ENCODE measurements around the gene IQCK.

IQCK gene

DNA sequence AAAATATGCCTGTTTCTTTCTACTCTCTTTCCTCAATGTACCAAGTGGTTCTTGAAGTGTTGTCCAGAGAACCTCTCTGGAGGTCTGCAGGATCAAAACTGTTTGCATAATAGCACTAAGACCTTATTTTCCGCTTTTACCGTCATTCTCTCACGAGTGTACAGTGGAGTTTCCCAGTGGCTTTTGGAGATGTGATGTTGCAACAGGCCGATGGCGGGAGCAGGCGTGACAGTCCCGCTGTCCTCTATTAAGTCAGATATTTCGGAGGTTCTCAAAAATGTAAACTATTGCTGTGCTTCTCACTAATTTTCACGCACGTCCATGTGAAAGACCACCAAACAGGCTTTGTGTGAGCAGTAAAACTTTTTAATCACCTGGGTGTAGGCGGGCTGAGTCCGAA lies 174.8 kb downstream of the IQCK start:
- no peaks in the 10 kb centered on the region for H3K79me2 ChIP-seq (ENCODE audit: insufficient read depth, low read depth)
- no peaks in the 10 kb centered on the region for H3K27me3 ChIP-seq (ENCODE audit: insufficient read depth, low read depth)

DNA sequence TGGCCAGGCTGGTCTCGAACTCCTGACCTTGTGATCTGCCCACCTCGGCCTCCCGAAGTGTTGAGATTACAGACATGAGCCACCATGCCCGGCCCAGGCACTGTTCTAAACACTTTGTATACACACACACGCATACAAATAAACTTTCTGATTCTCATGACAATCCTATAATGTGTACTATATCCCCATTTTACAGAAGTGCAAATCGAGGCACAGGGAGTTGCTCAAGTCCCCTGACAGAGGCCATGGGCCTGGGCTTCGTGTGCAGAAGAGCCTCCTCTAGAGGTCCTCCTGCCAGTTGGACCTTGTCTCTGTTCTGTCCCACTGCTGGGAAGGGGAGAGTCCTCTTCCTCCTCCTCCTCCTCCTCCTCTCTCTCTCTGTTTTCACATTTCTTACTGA lies 176.5 kb downstream of the IQCK start:
- TF ChIP-seq, protein P1, sequence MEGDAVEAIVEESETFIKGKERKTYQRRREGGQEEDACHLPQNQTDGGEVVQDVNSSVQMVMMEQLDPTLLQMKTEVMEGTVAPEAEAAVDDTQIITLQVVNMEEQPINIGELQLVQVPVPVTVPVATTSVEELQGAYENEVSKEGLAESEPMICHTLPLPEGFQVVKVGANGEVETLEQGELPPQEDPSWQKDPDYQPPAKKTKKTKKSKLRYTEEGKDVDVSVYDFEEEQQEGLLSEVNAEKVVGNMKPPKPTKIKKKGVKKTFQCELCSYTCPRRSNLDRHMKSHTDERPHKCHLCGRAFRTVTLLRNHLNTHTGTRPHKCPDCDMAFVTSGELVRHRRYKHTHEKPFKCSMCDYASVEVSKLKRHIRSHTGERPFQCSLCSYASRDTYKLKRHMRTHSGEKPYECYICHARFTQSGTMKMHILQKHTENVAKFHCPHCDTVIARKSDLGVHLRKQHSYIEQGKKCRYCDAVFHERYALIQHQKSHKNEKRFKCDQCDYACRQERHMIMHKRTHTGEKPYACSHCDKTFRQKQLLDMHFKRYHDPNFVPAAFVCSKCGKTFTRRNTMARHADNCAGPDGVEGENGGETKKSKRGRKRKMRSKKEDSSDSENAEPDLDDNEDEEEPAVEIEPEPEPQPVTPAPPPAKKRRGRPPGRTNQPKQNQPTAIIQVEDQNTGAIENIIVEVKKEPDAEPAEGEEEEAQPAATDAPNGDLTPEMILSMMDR (conservative IDR thresholded peaks at IDR 0.05; ENCODE audit: low read depth, low read length), result no peak
- H3K4me2 ChIP-seq, result no peak overlapping the region
- no peaks in the 10 kb centered on the region for H3K36me3 ChIP-seq (ENCODE audit: insufficient read depth)
- H2AFZ ChIP-seq (ENCODE audit: low read depth), result no peak overlapping the region
- no peak overlapping the region for H3K27ac ChIP-seq
- H3K79me2 ChIP-seq (ENCODE audit: insufficient read depth, low read depth), result no peaks in the 10 kb centered on the region
- H3K4me1 ChIP-seq (ENCODE audit: low read depth, poor library complexity, severe bottlenecking), result no peaks in the 10 kb centered on the region
- no peak overlapping the region for H3K4me3 ChIP-seq (IDR thresholded peaks at IDR 0.05; ENCODE audit: insufficient read depth, low read depth, low read length)
- no peak overlapping the region for H3K9ac ChIP-seq
- no peaks in the 10 kb centered on the region for H3K27me3 ChIP-seq (ENCODE audit: insufficient read depth, low read depth)
- no peaks in the 10 kb centered on the region for H4K20me1 ChIP-seq (ENCODE audit: insufficient read depth)

More for the DNA sequence above, 174.8 kb downstream of the IQCK start:
- TF ChIP-seq, protein P1 (conservative IDR thresholded peaks at IDR 0.05; ENCODE audit: low read depth, low read length), result no peak
- Histone ChIP-seq H2AFZ (ENCODE audit: low read depth) (no peak overlapping the region), H3K9ac (no peak overlapping the region), H4K20me1 (ENCODE audit: insufficient read depth) (no peaks in the 10 kb centered on the region), H3K4me3 (IDR thresholded peaks at IDR 0.05; ENCODE audit: insufficient read depth, low read depth, low read length) (no peak overlapping the region), H3K27ac (no peak overlapping the region), H3K4me1 (ENCODE audit: low read depth, poor library complexity, severe bottlenecking) (no peaks in the 10 kb centered on the region), H3K4me2 (no peak overlapping the region), H3K36me3 (ENCODE audit: insufficient read depth) (no peaks in the 10 kb centered on the region)

DNA sequence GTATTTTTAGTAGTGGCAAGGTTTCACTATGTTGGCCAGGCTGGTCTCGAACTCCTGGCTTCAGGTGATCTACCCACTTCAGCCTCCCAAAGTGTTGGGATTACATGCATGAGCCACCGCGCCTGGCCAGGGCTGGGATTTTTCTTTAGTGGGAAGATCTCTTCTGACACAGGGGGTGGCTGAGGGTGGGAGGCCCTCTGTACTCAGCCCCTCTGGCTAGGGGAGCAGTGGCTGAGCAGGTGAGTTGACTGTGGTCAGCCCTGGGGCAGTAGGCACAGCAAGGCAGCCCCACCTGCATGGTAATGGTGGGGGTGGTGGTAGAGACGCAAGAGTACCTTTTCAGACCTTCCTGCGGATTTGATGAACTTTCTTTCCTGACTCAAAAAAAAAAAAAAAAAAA lies 178.9 kb downstream of the IQCK start:
- Histone ChIP-seq H3K9ac (no peak overlapping the region), H3K27me3 (ENCODE audit: insufficient read depth, low read depth) (no peaks in the 10 kb centered on the region), H2AFZ (ENCODE audit: low read depth) (no peak overlapping the region), H3K36me3 (ENCODE audit: insufficient read depth) (no peaks in the 10 kb centered on the region), H3K4me1 (ENCODE audit: low read depth, poor library complexity, severe bottlenecking) (no peaks in the 10 kb centered on the region), H3K27ac (no peak overlapping the region), H4K20me1 (ENCODE audit: insufficient read depth) (no peaks in the 10 kb centered on the region), H3K79me2 (ENCODE audit: insufficient read depth, low read depth) (no peaks in the 10 kb centered on the region), H3K4me3 (IDR thresholded peaks at IDR 0.05; ENCODE audit: insufficient read depth, low read depth, low read length) (no peak overlapping the region), H3K4me2 (no peak overlapping the region)
- TF ChIP-seq, protein P1 (conservative IDR thresholded peaks at IDR 0.05; ENCODE audit: low read depth, low read length), result no peak

DNA sequence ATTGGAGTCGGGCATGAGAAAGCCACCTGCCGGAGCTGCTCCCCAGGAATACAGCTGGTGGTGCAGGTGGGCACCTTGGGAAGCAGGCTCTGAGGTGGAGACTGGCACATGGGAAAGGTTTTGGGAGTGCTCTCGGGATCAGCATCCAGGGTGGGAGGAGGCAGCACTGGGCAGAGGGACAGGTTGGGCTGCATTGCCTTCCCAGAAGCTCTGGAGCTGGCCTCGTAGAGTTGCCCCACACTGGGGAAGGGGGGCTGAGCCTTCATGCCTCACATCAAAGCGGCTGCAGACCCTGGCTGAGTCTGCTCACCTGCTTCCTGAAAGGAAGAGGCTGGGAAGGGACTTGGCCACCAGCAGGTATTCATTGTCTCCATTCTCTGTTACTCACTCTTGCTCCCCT lies 180.1 kb downstream of the IQCK start:
- H3K4me1 ChIP-seq (ENCODE audit: low read depth, poor library complexity, severe bottlenecking), result no peaks in the 10 kb centered on the region
- H3K9ac ChIP-seq, result no peak overlapping the region
- no peaks in the 10 kb centered on the region for H4K20me1 ChIP-seq (ENCODE audit: insufficient read depth)
- H2AFZ ChIP-seq (ENCODE audit: low read depth), result no peak overlapping the region
- TF ChIP-seq, protein P1 (conservative IDR thresholded peaks at IDR 0.05; ENCODE audit: low read depth, low read length), result no peak
- H3K79me2 ChIP-seq (ENCODE audit: insufficient read depth, low read depth), result no peaks in the 10 kb centered on the region
- H3K27me3 ChIP-seq (ENCODE audit: insufficient read depth, low read depth), result no peaks in the 10 kb centered on the region
- H3K4me2 ChIP-seq, result no peak overlapping the region
- no peak overlapping the region for H3K27ac ChIP-seq
- no peaks in the 10 kb centered on the region for H3K36me3 ChIP-seq (ENCODE audit: insufficient read depth)
- H3K4me3 ChIP-seq (IDR thresholded peaks at IDR 0.05; ENCODE audit: insufficient read depth, low read depth, low read length), result no peak overlapping the region
